GM12878 (cell line): Measurements from ENCODE around the gene FAM185A. TPM values are rescaled to one million over a fixed set of nuclear protein-coding genes. Genes with fewer than 3 reads are reported as not detected.
"Not testable (repeated sequence)": the region's sequence is repeated elsewhere in the genome, so short reads cannot be mapped to it uniquely, and the experiment has no call there.

Experiments used
- ATAC-seq: fragments of 200-7000 bp; cut with Tn5 transposase; 3 replicates; pipeline ENCODE4 v1.9.1; 2020; ENCODE audit warnings: mild to moderate bottlenecking, moderate library complexity
- Bru-seq: library from RNA; stranded (reverse); fragments of 400-500 nt; gene quantifications from one replicate; lab custom pipeline; 2021; lab: Mats Ljungman, UMichigan
- BruChase-seq, 2 experiments: library from RNA; stranded (reverse); fragments of 400-500 nt; gene quantifications; one replicate each; lab custom pipeline; 2021; lab: Mats Ljungman, UMichigan
- BruUV-seq: library from RNA; stranded (reverse); fragments of 400-500 nt; replicated peaks from 2 replicates; lab custom pipeline; 2021; lab: Mats Ljungman, UMichigan
- CTCF ChIA-PET: fragments of 300-600 bp; sonication (Branson Sonifier 250); formaldehyde crosslinking; extraction: SDS; loops from one replicate; lab custom pipeline; 2021; ENCODE audit warnings: inconsistent platforms; lab: Yijun Ruan, JAX
- POLR2A ChIA-PET: fragments of 350-600 bp; formaldehyde crosslinking; extraction: SDS; loops from one replicate; lab custom pipeline; 2021; ENCODE audit warnings: inconsistent platforms; lab: Charles Lee
- RAD21 ChIA-PET: fragments of 300-600 bp; sonication (Branson Sonifier 250); formaldehyde crosslinking; loops from one replicate; lab custom pipeline; 2023; ENCODE audit warnings: antibody characterized with exemption; ENCODE audit not compliant: unreplicated experiment; lab: Charles Lee
- SMC1A ChIA-PET: fragments of 300-600 bp; sonication (Branson Sonifier 250); formaldehyde crosslinking; loops from one replicate; lab custom pipeline; 2023; ENCODE audit not compliant: unreplicated experiment, uncharacterized antibody; lab: Charles Lee
- DNase-seq: peaks from one replicate; pipeline ENCODE4 v3.0.0-alpha.2; 2011; ENCODE audit warnings: low read depth, low spot score
- FAIRE-seq: peaks from 3 replicates; lab custom pipeline; 2011; peaks lifted over from hg19 to GRCh38; lab: Jason Lieb, UNC
- H2AFZ ChIP-seq: 2 replicates; pipeline ENCODE4 v1.6.0; 2011; ENCODE audit warnings: low read depth, low read length, control low read depth; ENCODE audit not compliant: control insufficient read depth
- H3K27ac ChIP-seq: 2 replicates; pipeline ENCODE4 v1.5.1; 2011; ENCODE audit warnings: control low read depth; ENCODE audit not compliant: control insufficient read depth, insufficient read depth
- H3K27me3 ChIP-seq, 2 experiments: replicated peaks in 1 of 2; 2 replicates each; pipeline versions ENCODE4 v1.6.0 to v1.6.1; 2011; ENCODE audit warnings: low read length in 1 of 2; ENCODE audit not compliant: control insufficient read depth in 2 of 2, insufficient read depth in 2 of 2
- H3K36me3 ChIP-seq, 2 experiments: 2 replicates each; pipeline ENCODE4 v1.5.1; 2011; ENCODE audit warnings: low read length in 1 of 2; ENCODE audit not compliant: control insufficient read depth in 2 of 2, insufficient read depth in 2 of 2
- H3K4me1 ChIP-seq: 2 replicates; pipeline ENCODE4 v1.6.1; 2011; ENCODE audit warnings: mild to moderate bottlenecking, low read length, moderate library complexity, mixed read lengths; ENCODE audit not compliant: control insufficient read depth, insufficient read depth
- H3K4me2 ChIP-seq: 2 replicates; pipeline ENCODE4 v1.6.0; 2011; ENCODE audit warnings: control low read depth; ENCODE audit not compliant: control insufficient read depth, insufficient read depth
- H3K4me3 ChIP-seq: fragments of 200-600 bp; sonication (generic); 2 replicates; pipeline ENCODE4 v1.5.1; 2016
- H3K79me2 ChIP-seq: 2 replicates; pipeline ENCODE4 v1.6.0; 2011; ENCODE audit warnings: low read length; ENCODE audit not compliant: control insufficient read depth, insufficient read depth
- H3K9ac ChIP-seq: 2 replicates; pipeline ENCODE4 v1.8.0; 2011; ENCODE audit warnings: low read length, control low read depth, mixed read lengths; ENCODE audit not compliant: control insufficient read depth, insufficient read depth
- H3K9me3 ChIP-seq: replicated peaks from 3 replicates; pipeline ENCODE4 v1.5.1; 2011; ENCODE audit warnings: mild to moderate bottlenecking, low read length; ENCODE audit not compliant: control insufficient read depth, insufficient read depth
- H4K20me1 ChIP-seq: 2 replicates; pipeline ENCODE4 v1.6.0; 2011; ENCODE audit not compliant: control insufficient read depth, insufficient read depth
- BHLHE40 ChIP-seq, 2 experiments: fragments of 450-650 bp in 1 of 2; IDR thresholded peaks; 2 replicates each; pipeline ENCODE4 v1.6.1; 2011 to 2017; ENCODE audit warnings: low read depth in 2 of 2, borderline replicate concordance in 1 of 2, improper control_type of control experiment in 1 of 2, low read length in 1 of 2, mild to moderate bottlenecking in 1 of 2
- CBFB ChIP-seq: IDR thresholded peaks from 2 replicates; pipeline ENCODE4 v1.6.1; 2016; ENCODE audit warnings: antibody characterized with exemption, low read depth
- CREB1 ChIP-seq: IDR thresholded peaks from 2 replicates; pipeline ENCODE4 v1.6.1; 2012; ENCODE audit warnings: low read depth, mild to moderate bottlenecking, inconsistent platforms
- EGR1 ChIP-seq, 2 experiments: IDR thresholded peaks; 1 replicate in 1 of 2; 2 replicates in 1 of 2; pipeline ENCODE4 v1.6.1; 2011 to 2012; ENCODE audit warnings: low read depth in 2 of 2, low read length in 2 of 2, borderline replicate concordance in 1 of 2, mild to moderate bottlenecking in 1 of 2, moderate library complexity in 1 of 2
- HDGF ChIP-seq: fragments of 450-650 bp; IDR thresholded peaks from 2 replicates; pipeline ENCODE4 v1.6.1; 2016; ENCODE audit warnings: antibody characterized with exemption
- MTA2 ChIP-seq: fragments of 450-650 bp; IDR thresholded peaks from 2 replicates; pipeline ENCODE4 v1.6.1; 2016; ENCODE audit warnings: low read depth, mild to moderate bottlenecking, moderate library complexity
- MXI1 ChIP-seq: fragments of 150-350 bp; IDR thresholded peaks from 2 replicates; pipeline ENCODE4 v1.6.1; 2011; ENCODE audit warnings: low read depth, mild to moderate bottlenecking, inconsistent platforms, low read length, improper control_type of control experiment
- NFYB ChIP-seq: IDR thresholded peaks from 2 replicates; pipeline ENCODE4 v1.6.1; 2011; ENCODE audit warnings: low read depth, mild to moderate bottlenecking, low read length, improper control_type of control experiment, moderate library complexity; ENCODE audit not compliant: insufficient read depth
- POLR2AphosphoS5 ChIP-seq: IDR thresholded peaks from 2 replicates; pipeline ENCODE4 v1.6.1; 2011; ENCODE audit warnings: mild to moderate bottlenecking, low read length, inconsistent platforms
- RB1 ChIP-seq: fragments of 450-650 bp; formaldehyde crosslinking; IDR thresholded peaks from 2 replicates; pipeline ENCODE4 v1.6.1; 2017; ENCODE audit warnings: mild to moderate bottlenecking, borderline replicate concordance
- RUNX3 ChIP-seq: IDR thresholded peaks from 2 replicates; pipeline ENCODE4 v1.6.1; 2012; ENCODE audit warnings: low read length, inconsistent platforms
- SIX5 ChIP-seq: IDR thresholded peaks from 2 replicates; pipeline ENCODE4 v1.6.1; 2011; ENCODE audit warnings: mild to moderate bottlenecking, low read depth, low read length, moderate library complexity; ENCODE audit not compliant: severe bottlenecking
- SREBF1 ChIP-seq: IDR thresholded peaks from 2 replicates; pipeline ENCODE4 v1.6.1; 2012; ENCODE audit warnings: mild to moderate bottlenecking, low read length
- WGBS: methylation state at CpG from one replicate; pipeline ENCODE4 v1.1.6; 2016; ENCODE audit warnings: low lambda C conversion rate; ENCODE audit not compliant: insufficient replicate concordance, insufficient coverage; ENCODE audit errors: missing lambda C conversion rate; 5-methylcytosine and 5-hydroxymethylcytosine counted together
- in situ Hi-C: fragments of 300-500 bp; cut with MboI; formaldehyde crosslinking; loops from 9 replicates; pipeline ENCODE4 v1.14.3; 2018; ENCODE audit warnings: mixed read lengths
- intact Hi-C: fragments of 100-400 bp; cut with micrococcal nuclease; formaldehyde crosslinking; loops from one replicate; pipeline ENCODE4 v1.14.2; 2022; ENCODE audit not compliant: unreplicated experiment
- long read RNA-seq, 2 experiments: library from polyadenylated mRNA; unstranded; transcript quantifications; one replicate each; pipeline ENCODE4 v2.0.0, GENCODE V29; 2019 to 2020
- polyA minus RNA-seq, 3 experiments: library from RNA; depleted of rRNA, polyadenylated mRNA; stranded (reverse); fragments of >200 nt; gene quantifications; 2 replicates each; pipeline ENCODE4 v1.2.3, GENCODE V29; 2011
- polyA plus RNA-seq, 11 experiments: library from polyadenylated mRNA; depleted of rRNA in 4 of 11; unstranded in 6 of 11; stranded (reverse) in 5 of 11; fragments of >200 nt; fragmentation: Nextera tagmentation in 4 of 11; fragmentation: Illumina TruSeq in 1 of 11; extraction: Ambion mirVana in 4 of 11; extraction: Trizol in 1 of 11; gene quantifications; 1 replicate in 1 of 11; 2 replicates in 10 of 11; pipeline versions ENCODE4 v1.2.1 to v1.2.3, GENCODE V29; 2011 to 2016; ENCODE audit warnings: inconsistent platforms in 2 of 11, missing spikeins in 2 of 11, low read depth in 1 of 11
- total RNA-seq, 4 experiments: library from RNA; depleted of rRNA in 3 of 4; stranded (reverse); fragments of >200 nt in 3 of 4; fragmentation: Illumina TruSeq in 1 of 4; extraction: Trizol in 1 of 4; gene quantifications; 2 replicates each; pipeline versions ENCODE4 v1.2.1 to v1.2.3, GENCODE V29; 2013 to 2021
- TF ChIP-seq, protein P1 (sequence below): fragments of 450-650 bp; IDR thresholded peaks from 2 replicates; pipeline ENCODE4 v1.6.1; 2018; ENCODE audit warnings: mild to moderate bottlenecking, low read depth, moderate library complexity; ENCODE audit not compliant: partially characterized antibody

FAM185A gene
- 47.0 and 52.3 TPM in 2 replicates for total RNA-seq (2013; cell fraction: nucleolus; rRNA removed)
- 12.8 and 14.9 TPM in 2 replicates for total RNA-seq (2014; rRNA removed)
- total RNA-seq (2014; rRNA removed; fragmentation: Illumina TruSeq; extraction: Trizol), result 7.8 and 11.6 TPM in 2 replicates
- total RNA-seq (2021), result 8.0 and 10.3 TPM in 2 replicates
- polyA plus RNA-seq (2011; ENCODE audit: low read depth), result 2.5 TPM
- 9.1 and 14.5 TPM in 2 replicates for polyA plus RNA-seq (2011; rRNA removed)
- 5.3 and 8.6 TPM in 2 replicates for polyA plus RNA-seq (2011; cell fraction: cytosol; rRNA removed)
- polyA plus RNA-seq (2011; cell fraction: nucleus; rRNA removed), result 12.7 and 18.3 TPM in 2 replicates
- polyA plus RNA-seq (2012), result 4.5 and 4.7 TPM in 2 replicates
- polyA plus RNA-seq (2014; fragmentation: Illumina TruSeq; extraction: Trizol), result 7.1 and 12.7 TPM in 2 replicates
- polyA plus RNA-seq (2014; fragmentation: Nextera tagmentation; extraction: Ambion mirVana), result 1 to 10 TPM; 1.9 to 2.2 TPM
- 9.6 TPM in 2 replicates for polyA plus RNA-seq (2014; rRNA removed)
- polyA plus RNA-seq (2016; fragmentation: Nextera tagmentation; extraction: Ambion mirVana), result 10 to 100 TPM in 1 of 2 experiments, 1 to 10 TPM in 1; 9.7 to 10.7 TPM
- polyA minus RNA-seq (2011; rRNA and poly(A)+ RNA removed), result 8.0 and 10.4 TPM in 2 replicates
- polyA minus RNA-seq (2011; cell fraction: cytosol; rRNA and poly(A)+ RNA removed), result 2.6 and 2.9 TPM in 2 replicates
- polyA minus RNA-seq (2011; cell fraction: nucleus; rRNA and poly(A)+ RNA removed), result 18.7 and 37.0 TPM in 2 replicates
- percentile 59 among the genes with signal in this experiment for Bru-seq, nascent RNA
- BruChase-seq, experiment 1, labeled RNA remaining after a 6-hour chase, result percentile 54 among the genes with signal in this experiment
- BruChase-seq, experiment 2, labeled RNA remaining after a 2-hour chase, result percentile 60 among the genes with signal in this experiment
- long read RNA-seq, experiment 1, partial matches to known transcripts, result 1 of 10 reads
- long read RNA-seq, experiment 1, other reads (novel, unspliced or antisense), result 5 of 10 reads
- long read RNA-seq, experiment 2, transcript FAM185A-204 (8 exons, 1,958 nt), result major isoform, 7 of 41 reads
- long read RNA-seq, experiment 2, transcript FAM185A-201 (7 exons, 1,446 nt), result minor isoform, 5 of 41 reads
- long read RNA-seq, experiment 2, transcript FAM185A-202 (8 exons, 1,179 nt), result major isoform, 7 of 41 reads
- long read RNA-seq, experiment 2, partial matches to known transcripts, result 8 of 41 reads
- long read RNA-seq, experiment 2, other reads (novel, unspliced or antisense), result 14 of 41 reads

DNA sequence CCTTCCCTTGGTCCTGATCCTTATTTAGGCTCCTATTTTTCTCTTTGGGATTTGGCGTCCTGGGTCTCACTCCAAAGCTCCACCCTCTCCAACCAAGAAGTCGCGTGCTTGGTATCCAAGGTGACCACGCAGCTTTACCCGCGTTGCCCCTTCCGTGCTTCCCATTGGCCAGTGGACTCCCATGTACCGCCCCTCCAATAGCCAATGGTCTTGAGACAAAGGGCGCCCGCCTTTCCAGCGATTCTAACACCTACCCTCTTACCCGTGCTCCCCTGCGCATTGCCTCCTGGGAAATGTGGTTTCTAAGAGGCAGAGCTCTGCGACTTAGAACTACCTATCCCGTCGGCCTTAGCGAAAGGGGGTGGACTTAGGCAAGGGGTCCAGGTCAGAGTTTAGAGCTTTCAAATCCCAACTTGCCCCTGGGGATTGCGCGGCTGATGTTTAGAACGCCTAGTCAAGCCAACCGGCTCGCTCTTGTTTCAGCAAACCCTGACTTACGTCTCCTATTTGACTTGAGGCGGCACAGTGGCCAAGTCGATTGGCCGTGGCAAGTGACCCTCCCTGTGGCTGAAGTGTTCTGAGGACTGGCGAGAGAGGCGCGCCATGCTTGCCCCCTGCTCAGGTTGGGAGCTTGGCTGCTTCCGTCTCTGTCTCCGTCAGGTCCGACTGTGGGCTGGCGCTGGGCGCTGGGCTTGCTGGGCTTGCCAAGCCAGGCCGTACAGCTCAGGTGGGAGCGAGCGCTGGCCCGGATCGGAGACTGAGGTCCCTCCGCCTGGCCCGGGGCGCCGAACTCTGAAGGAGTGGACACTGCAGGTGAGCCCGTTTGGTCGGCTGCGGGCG, at the start of gene FAM185A:
FAM185A (plus strand) TSS at position 395 of the 840 bp plus-strand sequence; CDS start at position 604, 209 bp downstream.
- Histone ChIP-seq H2AFZ (peak within 1 kb of the TSS; percentile 87), H3K4me3 (peak within 1 kb of the TSS; percentile 68), H3K9ac (peak within 1 kb of the TSS; percentile 65), H3K4me2 (peak within 1 kb of the TSS; percentile 82)
- not testable (repeated sequence) for H3K36me3 ChIP-seq, H3K4me1 ChIP-seq, H3K27ac ChIP-seq, H3K9me3 ChIP-seq, H3K79me2 ChIP-seq, H4K20me1 ChIP-seq, H3K27me3 ChIP-seq
- peak; percentile 98 for ATAC-seq
- peak; percentile 96 for DNase-seq
- ChIA-PET RAD21 (interaction anchor here (0.8 to 1.2 kb wide), 3 partner anchors 9 to 326 kb away, joined by 5 to 7 read pairs (median 6); partner anchors contain the start of genes ARMC10 and FBXL13), SMC1A (interaction anchor here (1.1 kb wide), 1 partner anchor 313 kb away, joined by 10 read pairs; no protein-coding TSS in a partner anchor), CTCF (interaction anchor here (0.9 to 1.2 kb wide), 4 partner anchors 33 to 327 kb away, joined by 3 to 7 read pairs (median 3); no protein-coding TSS in a partner anchor), POLR2A (interaction anchor here (1.3 kb wide), 1 partner anchor 327 kb away, joined by 8 read pairs; the partner anchor contains the start of genes ARMC10 and FBXL13)
- in situ Hi-C loops (loop anchor here (10.0 kb wide), 1 partner anchor 54 kb away; no protein-coding TSS in a partner anchor), intact Hi-C loops (loop anchor here (5.0 kb wide), 2 partner anchors 318 to 658 kb away; no protein-coding TSS in a partner anchor)
- BruUV-seq, result TSS peak; percentile 78
- 3% methylated on average over 36 of the region's 47 CpGs for WGBS
- peak; percentile 98 for FAIRE-seq
- TF ChIP-seq POLR2AphosphoS5 (0 out of 2 replicates have a peak, but pooled peaks have one; percentile 36), CREB1 (peak; percentile 86), RB1 (0 out of 2 replicates have a peak, but pooled peaks have one; percentile 27), MTA2 (peak; percentile 59; the same call in 1 of the 2 replicates), CBFB (peak; percentile 45; the same call in 1 of the 2 replicates), HDGF (peak; percentile 88; the same call in 1 of the 2 replicates), SREBF1 (peak; percentile 49; the same call in 1 of the 2 replicates), BHLHE40 (IDR thresholded peaks at IDR 0.05; ENCODE audit: borderline replicate concordance in 1 of 2, low read depth in 2 of 2, low read length in 1 of 2) (peak; percentile 98), SIX5 (peak; percentile 93), EGR1 (IDR thresholded peaks at IDR 0.05; ENCODE audit: borderline replicate concordance in 1 of 2, low read depth in 2 of 2, low read length in 2 of 2) (0 out of 3 replicates have a peak, but pooled peaks of 1 of the 2 experiments have one; percentile 21), MXI1 (peak; percentile 83; the same call in 1 of the 2 replicates), RUNX3 (peak; percentile 84), NFYB (0 out of 2 replicates have a peak, but pooled peaks have one; percentile 59)
- TF ChIP-seq, protein P1, sequence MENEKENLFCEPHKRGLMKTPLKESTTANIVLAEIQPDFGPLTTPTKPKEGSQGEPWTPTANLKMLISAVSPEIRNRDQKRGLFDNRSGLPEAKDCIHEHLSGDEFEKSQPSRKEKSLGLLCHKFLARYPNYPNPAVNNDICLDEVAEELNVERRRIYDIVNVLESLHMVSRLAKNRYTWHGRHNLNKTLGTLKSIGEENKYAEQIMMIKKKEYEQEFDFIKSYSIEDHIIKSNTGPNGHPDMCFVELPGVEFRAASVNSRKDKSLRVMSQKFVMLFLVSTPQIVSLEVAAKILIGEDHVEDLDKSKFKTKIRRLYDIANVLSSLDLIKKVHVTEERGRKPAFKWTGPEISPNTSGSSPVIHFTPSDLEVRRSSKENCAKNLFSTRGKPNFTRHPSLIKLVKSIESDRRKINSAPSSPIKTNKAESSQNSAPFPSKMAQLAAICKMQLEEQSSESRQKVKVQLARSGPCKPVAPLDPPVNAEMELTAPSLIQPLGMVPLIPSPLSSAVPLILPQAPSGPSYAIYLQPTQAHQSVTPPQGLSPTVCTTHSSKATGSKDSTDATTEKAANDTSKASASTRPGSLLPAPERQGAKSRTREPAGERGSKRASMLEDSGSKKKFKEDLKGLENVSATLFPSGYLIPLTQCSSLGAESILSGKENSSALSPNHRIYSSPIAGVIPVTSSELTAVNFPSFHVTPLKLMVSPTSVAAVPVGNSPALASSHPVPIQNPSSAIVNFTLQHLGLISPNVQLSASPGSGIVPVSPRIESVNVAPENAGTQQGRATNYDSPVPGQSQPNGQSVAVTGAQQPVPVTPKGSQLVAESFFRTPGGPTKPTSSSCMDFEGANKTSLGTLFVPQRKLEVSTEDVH, result peak; percentile 36
